ENCODE data around the gene ABLIM2. TPM values are rescaled to one million over a fixed set of nuclear protein-coding genes. Genes with fewer than 3 reads are reported as not detected.

Gene ABLIM2
- total and polyA plus RNA-seq, 2 of the 13 experiments (the other 11 are each of a cell fraction or from before 2014, with no cell fraction given), result 0.20 to 0.37 TPM

- TF ChIP-seq EEA1 (CRISPR knock-in tag; IDR thresholded peaks at IDR 0.05; ENCODE audit: borderline replicate concordance) (no peak), ZNF18 (CRISPR knock-in tag; IDR thresholded peaks at IDR 0.05; ENCODE audit: insufficient replicate concordance) (peak; percentile 55), PHF5A (CRISPR knock-in tag; IDR thresholded peaks at IDR 0.05; ENCODE audit: low read depth, unreplicated experiment) (no peak), ZFX (CRISPR knock-in tag; IDR thresholded peaks at IDR 0.05; ENCODE audit: low read depth) (0 out of 2 replicates have a peak, but pooled peaks have one; percentile 42), ZFP37 (CRISPR knock-in tag; IDR thresholded peaks at IDR 0.05; ENCODE audit: borderline replicate concordance) (no peak), FOXJ3 (CRISPR knock-in tag; IDR thresholded peaks at IDR 0.05; ENCODE audit: borderline replicate concordance) (no peak), ZNF773 (CRISPR knock-in tag; IDR thresholded peaks at IDR 0.05; ENCODE audit: borderline replicate concordance) (no peak), ZMYM3 (CRISPR knock-in tag; IDR thresholded peaks at IDR 0.05) (peak; percentile 62; the same call in 1 of the 2 replicates), POLR2AphosphoS5 (IDR thresholded peaks at IDR 0.05; ENCODE audit: low read depth, low read length) (no peak), IKZF4 (CRISPR knock-in tag; IDR thresholded peaks at IDR 0.05; ENCODE audit: borderline replicate concordance, low read depth, not compliant biosample characterization) (no peak), ZNF747 (CRISPR knock-in tag; IDR thresholded peaks at IDR 0.05; ENCODE audit: borderline replicate concordance) (no peak), ZNF274 (CRISPR knock-in tag; IDR thresholded peaks at IDR 0.05) (no peak), ZNF678 (CRISPR knock-in tag; IDR thresholded peaks at IDR 0.05) (no peak), CREM (IDR thresholded peaks at IDR 0.05) (no peak), CREM (CRISPR knock-in tag; IDR thresholded peaks at IDR 0.05) (no peak), FOXK2 (IDR thresholded peaks at IDR 0.05) (no peak), RAD51 (IDR thresholded peaks at IDR 0.05; ENCODE audit: borderline replicate concordance) (no peak), ZBTB46 (CRISPR knock-in tag; IDR thresholded peaks at IDR 0.05; ENCODE audit: borderline replicate concordance) (no peak), IKZF5 (CRISPR knock-in tag; IDR thresholded peaks at IDR 0.05) (no peak; the same call in 1 of the 2 replicates), DMTF1 (CRISPR knock-in tag; IDR thresholded peaks at IDR 0.05) (no peak), HCFC1 (IDR thresholded peaks at IDR 0.05; ENCODE audit: low read depth, low read length) (no peak), ATF6 (CRISPR knock-in tag; conservative IDR thresholded peaks at IDR 0.05) (no peak)
Observed at GRCh38 chr4:8191136-8191747, 32.6 kb upstream of the ABLIM2 start (continued).

All from HepG2 (cell line).